Testis (tissue), 2 donors: Measurements from ENCODE around the gene FNDC5.

Experiments used
- POLR2A ChIP-seq: fragments of 450-650 bp; IDR thresholded peaks from one replicate; pipeline ENCODE4 v1.6.1; 2017; ENCODE audit warnings: antibody characterized with exemption, mild to moderate bottlenecking, moderate library complexity
- TF ChIP-seq, protein P1 (sequence below), 3 experiments: fragments of 450-650 bp in 2 of 3; fragments of 200-600 bp in 1 of 3; sonication (generic) in 1 of 3; IDR thresholded peaks; one replicate each; pipeline ENCODE4 v1.5.1; 2016 to 2019; ENCODE audit warnings: antibody characterized with exemption in 3 of 3, mild to moderate bottlenecking in 2 of 3, moderate library complexity in 1 of 3

DNA sequence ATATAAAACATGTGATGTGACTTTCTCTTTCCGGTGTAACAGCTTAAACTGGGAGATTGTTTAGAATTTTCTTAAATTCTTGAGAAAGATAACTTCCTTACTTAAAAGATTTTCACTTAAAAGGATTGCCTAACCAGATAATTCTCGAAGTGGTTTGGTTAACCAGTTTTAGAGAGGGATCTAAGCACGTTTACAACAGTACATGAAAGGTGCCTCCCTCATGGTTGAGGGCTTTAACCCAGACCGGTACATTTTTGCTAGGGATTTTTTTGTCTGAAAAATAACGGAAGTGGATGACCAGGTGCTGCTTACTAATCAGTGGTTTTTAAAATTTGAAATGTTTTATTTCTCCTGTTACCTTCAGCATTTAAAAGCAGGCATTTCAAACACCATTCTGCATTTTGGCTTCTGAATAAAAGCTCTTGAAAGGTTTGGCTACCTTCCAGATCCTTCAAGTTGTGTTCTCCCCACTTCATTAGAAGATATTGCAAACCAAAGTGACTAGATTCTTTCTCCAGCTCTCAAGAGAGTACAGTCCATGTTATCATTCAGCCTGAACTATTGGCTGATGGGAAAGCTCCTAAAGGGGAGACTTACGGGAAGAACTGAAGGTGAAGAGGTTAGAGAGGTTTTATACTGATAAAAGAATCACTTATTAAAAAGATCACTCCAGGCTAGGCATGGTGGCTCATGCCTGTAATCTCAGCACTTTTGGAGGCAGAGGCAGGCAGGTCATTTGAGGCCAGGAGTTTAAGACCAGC lies 40.4 kb downstream of the FNDC5 start:
- TF ChIP-seq, protein P1, sequence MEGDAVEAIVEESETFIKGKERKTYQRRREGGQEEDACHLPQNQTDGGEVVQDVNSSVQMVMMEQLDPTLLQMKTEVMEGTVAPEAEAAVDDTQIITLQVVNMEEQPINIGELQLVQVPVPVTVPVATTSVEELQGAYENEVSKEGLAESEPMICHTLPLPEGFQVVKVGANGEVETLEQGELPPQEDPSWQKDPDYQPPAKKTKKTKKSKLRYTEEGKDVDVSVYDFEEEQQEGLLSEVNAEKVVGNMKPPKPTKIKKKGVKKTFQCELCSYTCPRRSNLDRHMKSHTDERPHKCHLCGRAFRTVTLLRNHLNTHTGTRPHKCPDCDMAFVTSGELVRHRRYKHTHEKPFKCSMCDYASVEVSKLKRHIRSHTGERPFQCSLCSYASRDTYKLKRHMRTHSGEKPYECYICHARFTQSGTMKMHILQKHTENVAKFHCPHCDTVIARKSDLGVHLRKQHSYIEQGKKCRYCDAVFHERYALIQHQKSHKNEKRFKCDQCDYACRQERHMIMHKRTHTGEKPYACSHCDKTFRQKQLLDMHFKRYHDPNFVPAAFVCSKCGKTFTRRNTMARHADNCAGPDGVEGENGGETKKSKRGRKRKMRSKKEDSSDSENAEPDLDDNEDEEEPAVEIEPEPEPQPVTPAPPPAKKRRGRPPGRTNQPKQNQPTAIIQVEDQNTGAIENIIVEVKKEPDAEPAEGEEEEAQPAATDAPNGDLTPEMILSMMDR (IDR thresholded peaks at IDR 0.05): no peak
- TF ChIP-seq POLR2A: no peak
